H1 (cell line): ENCODE measurements around the gene WDR27. TPM values are rescaled to one million over a fixed set of nuclear protein-coding genes. Genes with fewer than 3 reads are reported as not detected.

Experiments used
- CTCF ChIA-PET: fragments of 300-600 bp; sonication (Branson Sonifier 250); formaldehyde crosslinking; loops from one replicate; lab custom pipeline; 2021; ENCODE audit not compliant: partially characterized antibody; lab: Charles Lee
- POLR2A ChIA-PET: fragments of 300-600 bp; sonication (Branson Sonifier 250); formaldehyde crosslinking; loops from one replicate; lab custom pipeline; 2021; ENCODE audit warnings: inconsistent platforms; ENCODE audit not compliant: partially characterized antibody; lab: Charles Lee
- DNase-seq, 2 experiments: peaks; one replicate each; pipeline versions ENCODE4 v3.0.0 to v3.0.0-alpha.2; 2010 to 2022; ENCODE audit warnings: low spot score in 2 of 2, low read depth in 1 of 2, mixed read lengths in 1 of 2
- FAIRE-seq: peaks from 2 replicates; lab custom pipeline; 2011; peaks lifted over from hg19 to GRCh38; lab: Jason Lieb, UNC
- H2AFZ ChIP-seq: 2 replicates; pipeline ENCODE4 v1.8.1; 2012; ENCODE audit warnings: low read length, inconsistent platforms
- H2AK5ac ChIP-seq: 2 replicates; pipeline ENCODE4 v1.6.1; 2013; ENCODE audit warnings: low read depth, low read length
- H2BK120ac ChIP-seq: replicated peaks from 2 replicates; pipeline ENCODE3; 2013; ENCODE audit warnings: low read depth, low read length, inconsistent platforms
- H2BK12ac ChIP-seq: 2 replicates; pipeline ENCODE4 v1.6.1; 2013; ENCODE audit warnings: low read depth, low read length
- H2BK15ac ChIP-seq: 2 replicates; pipeline ENCODE4 v1.6.1; 2013; ENCODE audit warnings: low read length
- H2BK20ac ChIP-seq: 2 replicates; pipeline ENCODE4 v1.6.1; 2013; ENCODE audit warnings: low read length
- H2BK5ac ChIP-seq: 2 replicates; pipeline ENCODE4 v1.6.1; 2013; ENCODE audit warnings: low read depth, low read length
- H3K14ac ChIP-seq: 2 replicates; pipeline ENCODE4 v1.6.1; 2013; ENCODE audit warnings: inconsistent platforms; ENCODE audit not compliant: insufficient read length
- H3K18ac ChIP-seq: 2 replicates; pipeline ENCODE4 v1.6.1; 2013; ENCODE audit warnings: low read length; ENCODE audit errors: extremely low read depth
- H3K23ac ChIP-seq: 2 replicates; pipeline ENCODE4 v1.6.1; 2013; ENCODE audit warnings: inconsistent platforms; ENCODE audit not compliant: insufficient read length
- H3K23me2 ChIP-seq: 2 replicates; pipeline ENCODE4 v1.6.1; 2013; ENCODE audit warnings: low read depth, low read length
- H3K27ac ChIP-seq: 2 replicates; pipeline ENCODE4 v1.6.1; 2011; ENCODE audit warnings: low read depth, low read length, inconsistent platforms
- H3K27me3 ChIP-seq, 4 experiments: replicated peaks in 1 of 4; 1 replicate in 1 of 4; 2 replicates in 3 of 4; pipeline versions ENCODE4 v1.6.1 to v1.8.1; 2011 to 2013; ENCODE audit warnings: low read length in 3 of 4, mild to moderate bottlenecking in 3 of 4, inconsistent platforms in 2 of 4, mixed read lengths in 2 of 4, moderate library complexity in 1 of 4; ENCODE audit not compliant: control insufficient read depth in 3 of 4, insufficient read depth in 3 of 4; ENCODE audit errors: extremely low read depth in 1 of 4
- H3K36me3 ChIP-seq, 4 experiments: 2 replicates each; pipeline versions ENCODE4 v1.6.1 to v1.8.1; 2011 to 2013; ENCODE audit warnings: mild to moderate bottlenecking in 4 of 4, low read length in 3 of 4, moderate library complexity in 2 of 4, control low read depth in 1 of 4, inconsistent platforms in 1 of 4; ENCODE audit not compliant: insufficient read depth in 4 of 4, control insufficient read depth in 2 of 4
- H3K4ac ChIP-seq: replicated peaks from 2 replicates; pipeline ENCODE3; 2013; ENCODE audit warnings: low read length, low read depth, mixed read lengths, inconsistent platforms; ENCODE audit not compliant: insufficient read length
- H3K4me1 ChIP-seq, 4 experiments: replicated peaks in 1 of 4; 1 replicate in 1 of 4; 2 replicates in 3 of 4; pipeline versions ENCODE4 v1.6.1 to v1.8.1; 2011 to 2013; ENCODE audit warnings: low read length in 3 of 4, inconsistent platforms in 2 of 4, mixed read lengths in 1 of 4; ENCODE audit not compliant: insufficient read depth in 4 of 4, control insufficient read depth in 3 of 4
- H3K4me2 ChIP-seq, 2 experiments: 2 replicates each; pipeline versions ENCODE4 v1.6.1 to v1.8.1; 2011 to 2013; ENCODE audit warnings: low read depth in 2 of 2, low read length in 2 of 2, control low read depth in 1 of 2, inconsistent platforms in 1 of 2, mild to moderate bottlenecking in 1 of 2; ENCODE audit not compliant: insufficient read depth in 1 of 2
- H3K4me3 ChIP-seq, 4 experiments: fragments of 200-600, 300-600 bp in 1 of 4; sonication (generic), shearing (Covaris generic), sonication (Bioruptor Twin) in 1 of 4; 2 replicates each; pipeline versions ENCODE4 v1.5.1 to v1.8.1; 2011 to 2016; ENCODE audit warnings: low read length in 4 of 4, low read depth in 3 of 4, control low read depth in 2 of 4, inconsistent platforms in 2 of 4, mild to moderate bottlenecking in 2 of 4, mixed read lengths in 1 of 4, moderate library complexity in 1 of 4; ENCODE audit not compliant: insufficient read depth in 2 of 4; ENCODE audit errors: extremely low read depth in 1 of 4
- H3K56ac ChIP-seq: replicated peaks from 2 replicates; pipeline ENCODE3; 2013; ENCODE audit warnings: low read depth, mild to moderate bottlenecking, mixed read lengths, low read length, inconsistent platforms; ENCODE audit not compliant: insufficient read length
- H3K79me1 ChIP-seq: 2 replicates; pipeline ENCODE4 v1.6.1; 2013; ENCODE audit warnings: low read depth, low read length, control low read depth
- H3K79me2 ChIP-seq, 2 experiments: 2 replicates each; pipeline versions ENCODE4 v1.6.1 to v1.8.1; 2012 to 2013; ENCODE audit warnings: low read length in 2 of 2, mild to moderate bottlenecking in 2 of 2, inconsistent platforms in 1 of 2; ENCODE audit not compliant: insufficient read depth in 2 of 2, control insufficient read depth in 1 of 2
- H3K9ac ChIP-seq, 4 experiments: replicated peaks in 1 of 4; 1 replicate in 1 of 4; 2 replicates in 3 of 4; pipeline versions ENCODE4 v1.6.1 to v1.8.1; 2011 to 2013; ENCODE audit warnings: low read depth in 3 of 4, low read length in 3 of 4, control low read depth in 2 of 4, mild to moderate bottlenecking in 2 of 4, moderate library complexity in 2 of 4, inconsistent platforms in 1 of 4; ENCODE audit errors: extremely low read depth in 1 of 4
- H3K9me3 ChIP-seq, 2 experiments: 2 replicates each; pipeline versions ENCODE4 v1.6.1 to v1.8.1; 2012 to 2013; ENCODE audit warnings: mild to moderate bottlenecking in 2 of 2, moderate library complexity in 2 of 2, control low read depth in 1 of 2, inconsistent platforms in 1 of 2, low read depth in 1 of 2, low read length in 1 of 2, mixed read lengths in 1 of 2; ENCODE audit not compliant: insufficient read depth in 2 of 2
- H4K20me1 ChIP-seq, 2 experiments: replicated peaks in 1 of 2; 2 replicates each; pipeline versions ENCODE3 to v1.8.1; 2011 to 2013; ENCODE audit warnings: inconsistent platforms in 2 of 2, low read length in 2 of 2, mild to moderate bottlenecking in 1 of 2; ENCODE audit not compliant: insufficient read depth in 2 of 2, control insufficient read depth in 1 of 2
- H4K5ac ChIP-seq: 2 replicates; pipeline ENCODE4 v1.6.1; 2013; ENCODE audit warnings: low read length, low read depth, mixed read lengths, inconsistent platforms; ENCODE audit not compliant: insufficient read length
- H4K8ac ChIP-seq: 2 replicates; pipeline ENCODE4 v1.8.0; 2013; ENCODE audit warnings: mild to moderate bottlenecking, moderate library complexity, low read length, inconsistent platforms; ENCODE audit not compliant: insufficient read depth; ENCODE audit errors: extremely low read depth
- H4K91ac ChIP-seq: replicated peaks from 2 replicates; pipeline ENCODE3; 2013; ENCODE audit warnings: low read length, mixed read lengths, inconsistent platforms; ENCODE audit not compliant: insufficient read length
- ATF2 ChIP-seq: IDR thresholded peaks from 2 replicates; pipeline ENCODE4 v1.6.1; 2012; ENCODE audit warnings: low read length, inconsistent platforms
- JUND ChIP-seq: IDR thresholded peaks from 2 replicates; pipeline ENCODE4 v1.6.1; 2011; ENCODE audit warnings: mild to moderate bottlenecking, improper control_type of control experiment, low read length
- NANOG ChIP-seq: IDR thresholded peaks from 2 replicates; pipeline ENCODE4 v1.6.1; 2011; ENCODE audit warnings: low read length, low read depth, mild to moderate bottlenecking, inconsistent platforms; ENCODE audit not compliant: insufficient read depth, poor library complexity, severe bottlenecking
- RAD21 ChIP-seq, 2 experiments: IDR thresholded peaks in 1 of 2; conservative IDR thresholded peaks in 1 of 2; 2 replicates each; pipeline ENCODE4 v1.6.1; 2011; ENCODE audit warnings: low read depth in 2 of 2, low read length in 2 of 2, improper control_type of control experiment in 1 of 2, inconsistent platforms in 1 of 2, mild to moderate bottlenecking in 1 of 2, moderate library complexity in 1 of 2
- WGBS, 2 experiments: shearing (Covaris generic) in 1 of 2; methylation state at CpG; one replicate each; pipeline versions ENCODE4 v1.1.6 to v1.1.7; 2013 to 2015; ENCODE audit warnings: low lambda C conversion rate in 2 of 2, mixed read lengths in 2 of 2, inconsistent platforms in 1 of 2, low coverage in 1 of 2, missing lambda C conversion rate in 1 of 2; ENCODE audit not compliant: insufficient replicate concordance in 2 of 2, insufficient coverage in 1 of 2, insufficient read length in 1 of 2; ENCODE audit errors: extremely low coverage in 1 of 2, missing lambda C conversion rate in 1 of 2; 5-methylcytosine and 5-hydroxymethylcytosine counted together
- polyA plus RNA-seq, 7 experiments: library from polyadenylated mRNA; depleted of rRNA in 3 of 7; stranded (reverse) in 5 of 7; unstranded in 2 of 7; fragments of >200 nt in 5 of 7; fragments of 200-250 nt in 2 of 7; gene quantifications; 1 replicate in 5 of 7; 2 replicates in 1 of 7; 4 replicates in 1 of 7; pipeline versions ENCODE4 v1.2.1 to v1.2.3, GENCODE V29; 2011 to 2013; ENCODE audit warnings: missing spikeins in 2 of 7, mixed read lengths in 2 of 7
- total RNA-seq: library from RNA; stranded (reverse); fragmentation: NEBNext Ultra II Directional; extraction: Animal tissue kit (Norgen Biotek cat#: 25700); gene quantifications from 2 replicates; pipeline ENCODE4 v1.2.1, GENCODE V29; 2021
- TF ChIP-seq, protein P1 (sequence below): IDR thresholded peaks from 2 replicates; pipeline ENCODE4 v1.6.1; 2011; ENCODE audit warnings: low read length, improper control_type of control experiment
- TF ChIP-seq, protein P2 (sequence below), 3 experiments: IDR thresholded peaks; 1 replicate in 2 of 3; 2 replicates in 1 of 3; pipeline versions ENCODE4 v1.5.1 to v1.6.1; 2011; ENCODE audit warnings: low read length in 3 of 3, mild to moderate bottlenecking in 3 of 3, inconsistent platforms in 2 of 3, low read depth in 1 of 3, moderate library complexity in 1 of 3; ENCODE audit not compliant: insufficient read depth in 1 of 3; ENCODE audit errors: control extremely low read depth in 1 of 3

Gene WDR27
- total and polyA plus RNA-seq, 2 of the 8 experiments (the other 6 are each of a cell fraction or from before 2014, with no cell fraction given), result 53.6 to 68.6 TPM

DNA sequence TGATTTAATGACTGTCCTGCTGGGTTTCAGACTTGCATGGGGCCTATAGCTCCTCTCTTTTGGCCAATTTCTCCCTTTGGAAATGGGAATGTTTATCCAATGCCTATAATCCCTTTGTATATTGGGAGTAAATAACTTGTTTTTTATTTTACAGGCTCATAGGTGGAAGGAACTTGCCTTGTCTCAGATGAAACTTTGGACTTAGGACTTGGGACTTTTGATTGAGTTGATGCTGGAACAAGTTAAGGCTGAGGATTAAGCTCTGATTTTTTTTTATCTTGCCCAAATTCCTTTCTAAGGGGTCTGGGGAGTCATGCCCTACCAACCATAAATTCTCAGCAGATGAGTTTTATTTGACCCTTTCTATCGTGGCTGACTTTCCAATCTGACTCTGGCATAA lies 23.5 kb downstream of the WDR27 start:
- POLR2A ChIA-PET, result interaction anchor here (1.2 kb wide), 1 partner anchor 12 kb away, joined by 4 read pairs; no protein-coding TSS in a partner anchor
- Histone ChIP-seq H3K14ac (no peak overlapping the region), H3K36me3 (peaks cover 0 to 17% (median 0%) of the 10 kb centered on the region in 4 experiments; a peak in 6 of 8 replicates), H2BK12ac (no peak overlapping the region), H3K9ac (no peak overlapping the region), H3K23ac (no peak overlapping the region), H3K79me2 (peaks cover 0 to 17% of the 10 kb centered on the region in 2 experiments; a peak in 2 of 4 replicates), H3K4me3 (no peak overlapping the region), H3K27ac (no peak overlapping the region), H3K9me3 (no peaks in the 10 kb centered on the region), H2BK5ac (no peak overlapping the region), H4K8ac (no peak overlapping the region), H2BK15ac (no peak overlapping the region), H4K5ac (no peak overlapping the region), H3K4me2 (no peak overlapping the region), H4K91ac (no peak overlapping the region), H3K27me3 (no peaks in the 10 kb centered on the region), H2AK5ac (no peak overlapping the region), H3K18ac (no peak overlapping the region), H2BK120ac (no peak overlapping the region), H3K23me2 (no peaks in the 10 kb centered on the region), H3K56ac (no peak overlapping the region), H2BK20ac (no peak overlapping the region), H3K79me1 (peaks cover 4% of the 10 kb centered on the region; the same call in 1 of the 2 replicates), H3K4ac (no peak overlapping the region), H4K20me1 (peaks cover 0 to 4% of the 10 kb centered on the region in 2 experiments), H2AFZ (no peak overlapping the region), H3K4me1 (0 out of 7 replicates have a peak, but pooled peaks cover 0 to 2% (median 0%) of the 10 kb centered on the region in 4 experiments)
- CTCF ChIA-PET, result interaction anchor here (1.5 to 1.8 kb wide), 2 partner anchors 15 to 22 kb away, joined by 3 to 6 read pairs; no protein-coding TSS in a partner anchor
- no peak for FAIRE-seq
- no peak for DNase-seq
- WGBS, 2 experiments, result 95% methylated on average over 1 of the region's 1 CpG; no CpG with 5 or more reads in 1 of the 2 experiments
- TF ChIP-seq ATF2 (no peak), JUND (no peak), RAD21 (IDR thresholded peaks at IDR 0.05 in 1 of 2, conservative IDR thresholded peaks at IDR 0.05 in 1 of 2; ENCODE audit: low read depth in 2 of 2, low read length in 2 of 2) (no peak), NANOG (no peak)
- TF ChIP-seq, protein P1, sequence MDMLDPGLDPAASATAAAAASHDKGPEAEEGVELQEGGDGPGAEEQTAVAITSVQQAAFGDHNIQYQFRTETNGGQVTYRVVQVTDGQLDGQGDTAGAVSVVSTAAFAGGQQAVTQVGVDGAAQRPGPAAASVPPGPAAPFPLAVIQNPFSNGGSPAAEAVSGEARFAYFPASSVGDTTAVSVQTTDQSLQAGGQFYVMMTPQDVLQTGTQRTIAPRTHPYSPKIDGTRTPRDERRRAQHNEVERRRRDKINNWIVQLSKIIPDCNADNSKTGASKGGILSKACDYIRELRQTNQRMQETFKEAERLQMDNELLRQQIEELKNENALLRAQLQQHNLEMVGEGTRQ, result no peak
- TF ChIP-seq, protein P2, sequence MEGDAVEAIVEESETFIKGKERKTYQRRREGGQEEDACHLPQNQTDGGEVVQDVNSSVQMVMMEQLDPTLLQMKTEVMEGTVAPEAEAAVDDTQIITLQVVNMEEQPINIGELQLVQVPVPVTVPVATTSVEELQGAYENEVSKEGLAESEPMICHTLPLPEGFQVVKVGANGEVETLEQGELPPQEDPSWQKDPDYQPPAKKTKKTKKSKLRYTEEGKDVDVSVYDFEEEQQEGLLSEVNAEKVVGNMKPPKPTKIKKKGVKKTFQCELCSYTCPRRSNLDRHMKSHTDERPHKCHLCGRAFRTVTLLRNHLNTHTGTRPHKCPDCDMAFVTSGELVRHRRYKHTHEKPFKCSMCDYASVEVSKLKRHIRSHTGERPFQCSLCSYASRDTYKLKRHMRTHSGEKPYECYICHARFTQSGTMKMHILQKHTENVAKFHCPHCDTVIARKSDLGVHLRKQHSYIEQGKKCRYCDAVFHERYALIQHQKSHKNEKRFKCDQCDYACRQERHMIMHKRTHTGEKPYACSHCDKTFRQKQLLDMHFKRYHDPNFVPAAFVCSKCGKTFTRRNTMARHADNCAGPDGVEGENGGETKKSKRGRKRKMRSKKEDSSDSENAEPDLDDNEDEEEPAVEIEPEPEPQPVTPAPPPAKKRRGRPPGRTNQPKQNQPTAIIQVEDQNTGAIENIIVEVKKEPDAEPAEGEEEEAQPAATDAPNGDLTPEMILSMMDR (IDR thresholded peaks at IDR 0.05; ENCODE audit: control extremely low read depth in 1 of 3, insufficient read depth in 1 of 3, low read depth in 1 of 3, low read length in 3 of 3), result no peak
